Brain microvascular endothelial cell (primary cell): ENCODE results near the gene VPS4A.

Experiments
- DNase-seq: peaks from one replicate; pipeline ENCODE4 v3.0.0-alpha.2; 2020
- H3K27ac ChIP-seq: fragments of 250-450 bp; sonication (Bioruptor Pico); 2 replicates; pipeline ENCODE4 v1.5.1; 2020; ENCODE audit warnings: mild to moderate bottlenecking, moderate library complexity
- H3K27me3 ChIP-seq: fragments of 250-450 bp; sonication (Bioruptor Pico); replicated peaks from 2 replicates; pipeline ENCODE4 v1.5.1; 2020; ENCODE audit warnings: mild to moderate bottlenecking
- H3K36me3 ChIP-seq: fragments of 250-450 bp; sonication (Bioruptor Pico); replicated peaks from 2 replicates; pipeline ENCODE4 v1.5.1; 2020; ENCODE audit warnings: mild to moderate bottlenecking
- H3K4me3 ChIP-seq: 2 replicates; pipeline ENCODE4 v1.5.1; 2011; ENCODE audit warnings: low read depth, mild to moderate bottlenecking, control low read depth, low read length, moderate library complexity
- CTCF ChIP-seq: IDR thresholded peaks from 2 replicates; pipeline ENCODE4 v1.5.1; 2011; ENCODE audit warnings: low read depth, mild to moderate bottlenecking, moderate library complexity, low read length, control low read depth, inconsistent platforms; ENCODE audit errors: missing control alignments
- in situ Hi-C: cut with HindIII; loops from 2 replicates; pipeline ENCODE4 v1.10.0; 2017; ENCODE audit warnings: low sequenced_read_pairs, low pct_ligation_motif_present

VPS4A gene

GRCh38 chr16:69310653-69311532 lies at the start of gene VPS4A:
Gene VPS4A, plus strand, starts transcription at chr16:69311350. Its CDS starts 162 bp downstream, at chr16:69311512.
- Histone ChIP-seq H3K27me3 (no peaks in the 10 kb centered on the region), H3K36me3 (peaks cover 8% of the 10 kb centered on the region), H3K4me3 (peak within 1 kb of the TSS; percentile 85), H3K27ac (peak within 1 kb of the TSS; percentile 68)
- TF ChIP-seq CTCF = peak; percentile 81
- in situ Hi-C loops = no loop called here
- peak; percentile 93 for DNase-seq

GRCh38 chr16:69266334-69267063 lies 44.7 kb upstream of the VPS4A start:
- TF ChIP-seq CTCF = no peak
- Histone ChIP-seq H3K27ac (no peak overlapping the region), H3K4me3 (no peak overlapping the region), H3K36me3 (peaks cover 3% of the 10 kb centered on the region), H3K27me3 (no peaks in the 10 kb centered on the region)
- in situ Hi-C loops = no loop called here
- DNase-seq = no peak

GRCh38 chr16:69267633-69268032 lies 43.5 kb upstream of the VPS4A start:
- no peak overlapping the region for H3K4me3 ChIP-seq
- H3K27ac ChIP-seq = no peak overlapping the region
- no peak for DNase-seq
- H3K36me3 ChIP-seq = peaks cover 3% of the 10 kb centered on the region
- in situ Hi-C loops = no loop called here
- no peak for TF ChIP-seq CTCF
- H3K27me3 ChIP-seq = no peaks in the 10 kb centered on the region

GRCh38 chr16:69270395-69270794 lies 40.8 kb upstream of the VPS4A start:
- in situ Hi-C loops = no loop called here
- DNase-seq = no peak
- Histone ChIP-seq H3K27ac (no peak overlapping the region), H3K36me3 (no peaks in the 10 kb centered on the region), H3K4me3 (no peak overlapping the region), H3K27me3 (no peaks in the 10 kb centered on the region)
- no peak for TF ChIP-seq CTCF

- no peak overlapping the region for H3K4me3 ChIP-seq
- H3K36me3 ChIP-seq = no peaks in the 10 kb centered on the region
- in situ Hi-C loops = no loop called here
- no peak for TF ChIP-seq CTCF
- H3K27me3 ChIP-seq = no peaks in the 10 kb centered on the region
- DNase-seq = no peak
- no peak overlapping the region for H3K27ac ChIP-seq
Measured at GRCh38 chr16:69270831-69271230, 40.3 kb upstream of the VPS4A start.
